H1 (cell line): ENCODE results near the gene ZFP36L1. TPM values are rescaled to one million over a fixed set of nuclear protein-coding genes. Genes with fewer than 3 reads are reported as not detected.

Experiments
- CTCF ChIA-PET: fragments of 300-600 bp; sonication (Branson Sonifier 250); formaldehyde crosslinking; loops from one replicate; lab custom pipeline; 2021; ENCODE audit not compliant: partially characterized antibody; lab: Charles Lee
- POLR2A ChIA-PET: fragments of 300-600 bp; sonication (Branson Sonifier 250); formaldehyde crosslinking; loops from one replicate; lab custom pipeline; 2021; ENCODE audit warnings: inconsistent platforms; ENCODE audit not compliant: partially characterized antibody; lab: Charles Lee
- DNase-seq, 2 experiments: peaks; one replicate each; pipeline versions ENCODE4 v3.0.0 to v3.0.0-alpha.2; 2010 to 2022; ENCODE audit warnings: low spot score in 2 of 2, low read depth in 1 of 2, mixed read lengths in 1 of 2
- FAIRE-seq: peaks from 2 replicates; lab custom pipeline; 2011; peaks lifted over from hg19 to GRCh38; lab: Jason Lieb, UNC
- H2AFZ ChIP-seq: 2 replicates; pipeline ENCODE4 v1.8.1; 2012; ENCODE audit warnings: low read length, inconsistent platforms
- H2AK5ac ChIP-seq: 2 replicates; pipeline ENCODE4 v1.6.1; 2013; ENCODE audit warnings: low read depth, low read length
- H2BK120ac ChIP-seq: replicated peaks from 2 replicates; pipeline ENCODE3; 2013; ENCODE audit warnings: low read depth, low read length, inconsistent platforms
- H2BK12ac ChIP-seq: 2 replicates; pipeline ENCODE4 v1.6.1; 2013; ENCODE audit warnings: low read depth, low read length
- H2BK15ac ChIP-seq: 2 replicates; pipeline ENCODE4 v1.6.1; 2013; ENCODE audit warnings: low read length
- H2BK20ac ChIP-seq: 2 replicates; pipeline ENCODE4 v1.6.1; 2013; ENCODE audit warnings: low read length
- H2BK5ac ChIP-seq: 2 replicates; pipeline ENCODE4 v1.6.1; 2013; ENCODE audit warnings: low read depth, low read length
- H3K14ac ChIP-seq: 2 replicates; pipeline ENCODE4 v1.6.1; 2013; ENCODE audit warnings: inconsistent platforms; ENCODE audit not compliant: insufficient read length
- H3K18ac ChIP-seq: 2 replicates; pipeline ENCODE4 v1.6.1; 2013; ENCODE audit warnings: low read length; ENCODE audit errors: extremely low read depth
- H3K23ac ChIP-seq: 2 replicates; pipeline ENCODE4 v1.6.1; 2013; ENCODE audit warnings: inconsistent platforms; ENCODE audit not compliant: insufficient read length
- H3K23me2 ChIP-seq: 2 replicates; pipeline ENCODE4 v1.6.1; 2013; ENCODE audit warnings: low read depth, low read length
- H3K27ac ChIP-seq: 2 replicates; pipeline ENCODE4 v1.6.1; 2011; ENCODE audit warnings: low read depth, low read length, inconsistent platforms
- H3K27me3 ChIP-seq, 4 experiments: replicated peaks in 1 of 4; 1 replicate in 1 of 4; 2 replicates in 3 of 4; pipeline versions ENCODE4 v1.6.1 to v1.8.1; 2011 to 2013; ENCODE audit warnings: low read length in 3 of 4, mild to moderate bottlenecking in 3 of 4, inconsistent platforms in 2 of 4, mixed read lengths in 2 of 4, moderate library complexity in 1 of 4; ENCODE audit not compliant: control insufficient read depth in 3 of 4, insufficient read depth in 3 of 4; ENCODE audit errors: extremely low read depth in 1 of 4
- H3K36me3 ChIP-seq, 4 experiments: 2 replicates each; pipeline versions ENCODE4 v1.6.1 to v1.8.1; 2011 to 2013; ENCODE audit warnings: mild to moderate bottlenecking in 4 of 4, low read length in 3 of 4, moderate library complexity in 2 of 4, control low read depth in 1 of 4, inconsistent platforms in 1 of 4; ENCODE audit not compliant: insufficient read depth in 4 of 4, control insufficient read depth in 2 of 4
- H3K4ac ChIP-seq: replicated peaks from 2 replicates; pipeline ENCODE3; 2013; ENCODE audit warnings: low read length, low read depth, mixed read lengths, inconsistent platforms; ENCODE audit not compliant: insufficient read length
- H3K4me1 ChIP-seq, 4 experiments: replicated peaks in 1 of 4; 1 replicate in 1 of 4; 2 replicates in 3 of 4; pipeline versions ENCODE4 v1.6.1 to v1.8.1; 2011 to 2013; ENCODE audit warnings: low read length in 3 of 4, inconsistent platforms in 2 of 4, mixed read lengths in 1 of 4; ENCODE audit not compliant: insufficient read depth in 4 of 4, control insufficient read depth in 3 of 4
- H3K4me2 ChIP-seq, 2 experiments: 2 replicates each; pipeline versions ENCODE4 v1.6.1 to v1.8.1; 2011 to 2013; ENCODE audit warnings: low read depth in 2 of 2, low read length in 2 of 2, control low read depth in 1 of 2, inconsistent platforms in 1 of 2, mild to moderate bottlenecking in 1 of 2; ENCODE audit not compliant: insufficient read depth in 1 of 2
- H3K4me3 ChIP-seq, 4 experiments: fragments of 200-600, 300-600 bp in 1 of 4; sonication (generic), shearing (Covaris generic), sonication (Bioruptor Twin) in 1 of 4; 2 replicates each; pipeline versions ENCODE4 v1.5.1 to v1.8.1; 2011 to 2016; ENCODE audit warnings: low read length in 4 of 4, low read depth in 3 of 4, control low read depth in 2 of 4, inconsistent platforms in 2 of 4, mild to moderate bottlenecking in 2 of 4, mixed read lengths in 1 of 4, moderate library complexity in 1 of 4; ENCODE audit not compliant: insufficient read depth in 2 of 4; ENCODE audit errors: extremely low read depth in 1 of 4
- H3K56ac ChIP-seq: replicated peaks from 2 replicates; pipeline ENCODE3; 2013; ENCODE audit warnings: low read depth, mild to moderate bottlenecking, mixed read lengths, low read length, inconsistent platforms; ENCODE audit not compliant: insufficient read length
- H3K79me1 ChIP-seq: 2 replicates; pipeline ENCODE4 v1.6.1; 2013; ENCODE audit warnings: low read depth, low read length, control low read depth
- H3K79me2 ChIP-seq, 2 experiments: 2 replicates each; pipeline versions ENCODE4 v1.6.1 to v1.8.1; 2012 to 2013; ENCODE audit warnings: low read length in 2 of 2, mild to moderate bottlenecking in 2 of 2, inconsistent platforms in 1 of 2; ENCODE audit not compliant: insufficient read depth in 2 of 2, control insufficient read depth in 1 of 2
- H3K9ac ChIP-seq, 4 experiments: replicated peaks in 1 of 4; 1 replicate in 1 of 4; 2 replicates in 3 of 4; pipeline versions ENCODE4 v1.6.1 to v1.8.1; 2011 to 2013; ENCODE audit warnings: low read depth in 3 of 4, low read length in 3 of 4, control low read depth in 2 of 4, mild to moderate bottlenecking in 2 of 4, moderate library complexity in 2 of 4, inconsistent platforms in 1 of 4; ENCODE audit errors: extremely low read depth in 1 of 4
- H3K9me3 ChIP-seq, 2 experiments: 2 replicates each; pipeline versions ENCODE4 v1.6.1 to v1.8.1; 2012 to 2013; ENCODE audit warnings: mild to moderate bottlenecking in 2 of 2, moderate library complexity in 2 of 2, control low read depth in 1 of 2, inconsistent platforms in 1 of 2, low read depth in 1 of 2, low read length in 1 of 2, mixed read lengths in 1 of 2; ENCODE audit not compliant: insufficient read depth in 2 of 2
- H4K20me1 ChIP-seq, 2 experiments: replicated peaks in 1 of 2; 2 replicates each; pipeline versions ENCODE3 to v1.8.1; 2011 to 2013; ENCODE audit warnings: inconsistent platforms in 2 of 2, low read length in 2 of 2, mild to moderate bottlenecking in 1 of 2; ENCODE audit not compliant: insufficient read depth in 2 of 2, control insufficient read depth in 1 of 2
- H4K5ac ChIP-seq: 2 replicates; pipeline ENCODE4 v1.6.1; 2013; ENCODE audit warnings: low read length, low read depth, mixed read lengths, inconsistent platforms; ENCODE audit not compliant: insufficient read length
- H4K8ac ChIP-seq: 2 replicates; pipeline ENCODE4 v1.8.0; 2013; ENCODE audit warnings: mild to moderate bottlenecking, moderate library complexity, low read length, inconsistent platforms; ENCODE audit not compliant: insufficient read depth; ENCODE audit errors: extremely low read depth
- H4K91ac ChIP-seq: replicated peaks from 2 replicates; pipeline ENCODE3; 2013; ENCODE audit warnings: low read length, mixed read lengths, inconsistent platforms; ENCODE audit not compliant: insufficient read length
- ASH2L ChIP-seq: fragments of 200-600, 300-600 bp; sonication (generic); IDR thresholded peaks from one replicate; pipeline ENCODE4 v1.7.1; 2017; ENCODE audit warnings: low read length
- BCL11A ChIP-seq, 2 experiments: IDR thresholded peaks; one replicate each; pipeline ENCODE4 v1.6.1; 2011; ENCODE audit warnings: low read depth in 2 of 2, low read length in 2 of 2, mild to moderate bottlenecking in 2 of 2
- CBX8 ChIP-seq: fragments of 300-800, 300-1000 bp; sonication (generic); IDR thresholded peaks from 2 replicates; pipeline ENCODE4 v1.7.1; 2016; ENCODE audit warnings: low read depth, low read length, borderline replicate concordance
- CREB1 ChIP-seq: IDR thresholded peaks from 2 replicates; pipeline ENCODE4 v1.6.1; 2012; ENCODE audit warnings: inconsistent platforms
- FOSL1 ChIP-seq: IDR thresholded peaks from 2 replicates; pipeline ENCODE4 v1.6.1; 2011; ENCODE audit warnings: mild to moderate bottlenecking, low read depth, low read length, moderate library complexity; ENCODE audit not compliant: insufficient read depth
- KDM5A ChIP-seq: fragments of 200-600 bp; IDR thresholded peaks from 2 replicates; pipeline ENCODE4 v1.7.1; 2012; ENCODE audit warnings: mild to moderate bottlenecking, low read length, inconsistent platforms, mixed read lengths
- POLR2A ChIP-seq, 2 experiments: IDR thresholded peaks; 1 replicate in 1 of 2; 2 replicates in 1 of 2; pipeline ENCODE4 v1.6.1; 2011; ENCODE audit warnings: low read depth in 2 of 2, low read length in 2 of 2, mild to moderate bottlenecking in 2 of 2; ENCODE audit errors: control extremely low read depth in 1 of 2
- RFX5 ChIP-seq: IDR thresholded peaks from 2 replicates; pipeline ENCODE4 v1.6.1; 2011; ENCODE audit warnings: low read depth, low read length, improper control_type of control experiment, borderline replicate concordance
- SP4 ChIP-seq: IDR thresholded peaks from 2 replicates; pipeline ENCODE4 v1.6.1; 2012; ENCODE audit warnings: low read length, inconsistent platforms
- SRF ChIP-seq: IDR thresholded peaks from 2 replicates; pipeline ENCODE4 v1.6.1; 2011; ENCODE audit warnings: mild to moderate bottlenecking, low read depth, low read length, moderate library complexity
- TAF1 ChIP-seq: IDR thresholded peaks from 2 replicates; pipeline ENCODE4 v1.6.1; 2011; ENCODE audit warnings: mild to moderate bottlenecking, low read depth, low read length
- WGBS, 2 experiments: shearing (Covaris generic) in 1 of 2; methylation state at CpG; one replicate each; pipeline versions ENCODE4 v1.1.6 to v1.1.7; 2013 to 2015; ENCODE audit warnings: low lambda C conversion rate in 2 of 2, mixed read lengths in 2 of 2, inconsistent platforms in 1 of 2, low coverage in 1 of 2, missing lambda C conversion rate in 1 of 2; ENCODE audit not compliant: insufficient replicate concordance in 2 of 2, insufficient coverage in 1 of 2, insufficient read length in 1 of 2; ENCODE audit errors: extremely low coverage in 1 of 2, missing lambda C conversion rate in 1 of 2; 5-methylcytosine and 5-hydroxymethylcytosine counted together
- polyA plus RNA-seq, 7 experiments: library from polyadenylated mRNA; depleted of rRNA in 3 of 7; stranded (reverse) in 5 of 7; unstranded in 2 of 7; fragments of >200 nt in 5 of 7; fragments of 200-250 nt in 2 of 7; gene quantifications; 1 replicate in 5 of 7; 2 replicates in 1 of 7; 4 replicates in 1 of 7; pipeline versions ENCODE4 v1.2.1 to v1.2.3, GENCODE V29; 2011 to 2013; ENCODE audit warnings: missing spikeins in 2 of 7, mixed read lengths in 2 of 7
- total RNA-seq: library from RNA; stranded (reverse); fragmentation: NEBNext Ultra II Directional; extraction: Animal tissue kit (Norgen Biotek cat#: 25700); gene quantifications from 2 replicates; pipeline ENCODE4 v1.2.1, GENCODE V29; 2021
- TF ChIP-seq, protein P1 (sequence below): IDR thresholded peaks from 2 replicates; pipeline ENCODE4 v1.6.1; 2012; ENCODE audit warnings: low read length, inconsistent platforms

Gene ZFP36L1
- total and polyA plus RNA-seq, 2 of the 8 experiments (the other 6 are each of a cell fraction or from before 2014, with no cell fraction given): 80.4 to 132 TPM

- H3K18ac ChIP-seq: no peak overlapping the region
- H4K8ac ChIP-seq: no peak overlapping the region
- H3K4me1 ChIP-seq: peaks cover 3 to 25% (median 21%) of the 10 kb centered on the region in 4 experiments
- no peak overlapping the region for H2AFZ ChIP-seq
- ChIA-PET POLR2A (interaction anchor here (0.7 to 5.8 kb wide), 3 partner anchors 15 to 301 kb away, joined by 5 to 38 read pairs (median 33); partner anchors contain the start of gene ZFP36L1), CTCF (interaction anchor here (0.6 to 1.8 kb wide), 3 partner anchors 10 to 974 kb away, joined by 3 to 11 read pairs (median 3); no protein-coding TSS in a partner anchor)
- no peak overlapping the region for H2BK20ac ChIP-seq
- H2AK5ac ChIP-seq: no peak overlapping the region
- H3K56ac ChIP-seq: no peak overlapping the region
- TF ChIP-seq TAF1: no peak
- TF ChIP-seq, protein P1, sequence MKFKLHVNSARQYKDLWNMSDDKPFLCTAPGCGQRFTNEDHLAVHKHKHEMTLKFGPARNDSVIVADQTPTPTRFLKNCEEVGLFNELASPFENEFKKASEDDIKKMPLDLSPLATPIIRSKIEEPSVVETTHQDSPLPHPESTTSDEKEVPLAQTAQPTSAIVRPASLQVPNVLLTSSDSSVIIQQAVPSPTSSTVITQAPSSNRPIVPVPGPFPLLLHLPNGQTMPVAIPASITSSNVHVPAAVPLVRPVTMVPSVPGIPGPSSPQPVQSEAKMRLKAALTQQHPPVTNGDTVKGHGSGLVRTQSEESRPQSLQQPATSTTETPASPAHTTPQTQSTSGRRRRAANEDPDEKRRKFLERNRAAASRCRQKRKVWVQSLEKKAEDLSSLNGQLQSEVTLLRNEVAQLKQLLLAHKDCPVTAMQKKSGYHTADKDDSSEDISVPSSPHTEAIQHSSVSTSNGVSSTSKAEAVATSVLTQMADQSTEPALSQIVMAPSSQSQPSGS: no peak
- no peak for TF ChIP-seq FOSL1
- no peak for TF ChIP-seq CBX8
- TF ChIP-seq KDM5A: no peak
- no peak for TF ChIP-seq SRF
- no peak for TF ChIP-seq POLR2A (IDR thresholded peaks at IDR 0.05; ENCODE audit: control extremely low read depth in 1 of 2, low read depth in 2 of 2, low read length in 2 of 2)
- TF ChIP-seq RFX5: no peak
- TF ChIP-seq CREB1: no peak
- no peak for TF ChIP-seq ASH2L
- TF ChIP-seq SP4: no peak
- TF ChIP-seq BCL11A (IDR thresholded peaks at IDR 0.05; ENCODE audit: low read depth in 2 of 2, low read length in 2 of 2): no peak
- no peak overlapping the region for H4K5ac ChIP-seq
- DNase-seq (no peak), FAIRE-seq (no peak)
- H3K4ac ChIP-seq: no peak overlapping the region
- H3K4me2 ChIP-seq: no peak overlapping the region
- H3K4me3 ChIP-seq: no peak overlapping the region
- peaks cover 0 to 3% (median 2%) of the 10 kb centered on the region in 4 experiments; a peak in 2 of 7 replicates for H3K27me3 ChIP-seq
- no peak overlapping the region for H3K27ac ChIP-seq
- H3K79me1 ChIP-seq: no peaks in the 10 kb centered on the region
- no peak overlapping the region; the same call in 1 of the 2 replicates for H2BK15ac ChIP-seq
- no peaks in the 10 kb centered on the region for H3K9me3 ChIP-seq
- WGBS, 2 experiments: 93% methylated on average over 10 of the region's 10 CpGs; no CpG with 5 or more reads in 1 of the 2 experiments
- H3K9ac ChIP-seq: no peak overlapping the region
- no peak overlapping the region for H2BK120ac ChIP-seq
- H2BK12ac ChIP-seq: peak overlapping the region; percentile 18; the same call in 1 of the 2 replicates
- H3K79me2 ChIP-seq: peaks cover 0 to 7% of the 10 kb centered on the region in 2 experiments; a peak in 1 of 4 replicates
- H4K91ac ChIP-seq: no peak overlapping the region
- H2BK5ac ChIP-seq: no peak overlapping the region
- H3K23me2 ChIP-seq: no peaks in the 10 kb centered on the region; the same call in 1 of the 2 replicates
- H3K23ac ChIP-seq: no peak overlapping the region
- no peaks in the 10 kb centered on the region for H4K20me1 ChIP-seq
- H3K36me3 ChIP-seq: no peaks in the 10 kb centered on the region
- H3K14ac ChIP-seq: no peak overlapping the region
Observed at GRCh38 chr14:68811171-68811570, 18.3 kb upstream of the ZFP36L1 start.
